ENCODE data around the gene ARHGAP5.

The ARHGAP5 gene

DNA sequence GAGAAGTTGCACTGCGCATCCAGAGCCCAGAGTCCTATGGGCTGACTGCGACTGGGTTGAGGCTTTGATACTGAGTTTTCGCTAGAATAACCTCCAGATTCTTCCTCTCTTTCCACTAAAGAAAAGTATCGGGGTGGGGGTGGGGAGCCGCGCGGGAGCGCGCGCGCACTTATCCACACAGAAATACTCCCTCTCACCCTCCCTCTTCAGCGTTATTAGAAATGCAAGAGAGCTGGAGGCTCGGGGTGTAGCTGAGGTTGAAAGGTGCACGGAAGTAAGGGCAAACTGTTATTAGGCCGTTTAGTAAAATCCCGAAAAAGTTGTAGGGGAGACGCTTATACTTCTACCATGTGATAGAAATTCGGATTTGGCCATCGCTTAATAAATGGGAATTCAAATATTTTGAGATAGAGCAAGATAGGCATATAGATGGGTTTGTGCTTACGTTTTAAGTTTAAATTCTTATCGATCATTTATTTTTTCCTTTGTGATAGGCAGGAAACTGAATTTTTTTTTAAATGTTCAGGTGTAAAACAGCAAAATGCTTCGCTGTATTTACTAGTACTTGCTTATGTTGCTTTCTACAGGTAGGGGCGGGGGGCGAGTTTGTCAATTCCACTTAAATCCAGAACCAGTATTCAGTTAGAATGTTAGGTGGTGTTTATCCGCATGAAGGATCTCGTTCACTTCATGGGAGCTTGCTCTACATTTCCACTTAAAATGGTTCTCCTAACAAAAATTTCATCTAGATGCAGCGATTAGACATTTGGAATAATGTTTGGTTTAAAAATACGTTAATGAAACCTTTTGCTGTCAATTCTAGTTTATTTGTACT lies 1.1 kb downstream of the ARHGAP5 start:
- DNase-seq, result no peak

DNA sequence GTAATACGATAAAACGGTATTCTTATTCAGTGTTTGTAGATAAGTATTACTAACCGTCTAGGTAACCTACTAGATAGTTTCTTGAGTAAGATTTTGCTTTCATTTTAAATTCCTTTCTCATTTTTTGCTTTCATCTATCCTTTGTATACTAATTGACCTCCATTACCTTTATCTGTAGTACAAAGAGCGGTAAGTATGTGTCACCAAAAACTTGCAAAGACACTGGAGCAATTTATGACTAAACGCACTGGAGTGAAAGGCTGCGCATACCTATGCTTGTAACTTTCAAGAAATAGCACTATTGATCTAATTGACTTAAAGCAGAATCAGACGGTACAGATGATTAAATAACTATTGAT lies 1.7 kb downstream of the ARHGAP5 start:
- no peak for DNase-seq

- no peak for DNase-seq
These were observed 2.2 kb downstream of the ARHGAP5 start for GRCh38 chr14:32079264-32079663.

GRCh38 chr14:32080001-32080510 lies 3.0 kb downstream of the ARHGAP5 start:
- no peak for DNase-seq

GRCh38 chr14:32081901-32082300 lies 4.8 kb downstream of the ARHGAP5 start:
- DNase-seq, result no peak

DNA sequence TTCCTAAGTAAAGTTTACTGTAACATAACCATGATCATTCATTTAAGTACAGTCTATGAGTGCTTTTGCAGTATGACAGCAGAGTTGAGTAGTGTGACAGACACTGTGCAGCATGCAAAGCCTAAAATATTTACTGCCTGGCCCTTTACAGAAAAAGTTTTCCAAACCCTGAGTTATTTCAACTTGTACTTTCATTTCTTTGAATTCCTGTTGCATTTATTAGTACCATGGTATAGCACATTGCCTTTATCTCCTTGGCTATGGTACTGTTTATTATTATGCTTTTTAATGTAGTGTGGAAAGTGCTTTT lies 6.2 kb downstream of the ARHGAP5 start:
- DNase-seq, result no peak

- no peak for DNase-seq
These were observed 6.7 kb downstream of the ARHGAP5 start for GRCh38 chr14:32083789-32084188.

DNA sequence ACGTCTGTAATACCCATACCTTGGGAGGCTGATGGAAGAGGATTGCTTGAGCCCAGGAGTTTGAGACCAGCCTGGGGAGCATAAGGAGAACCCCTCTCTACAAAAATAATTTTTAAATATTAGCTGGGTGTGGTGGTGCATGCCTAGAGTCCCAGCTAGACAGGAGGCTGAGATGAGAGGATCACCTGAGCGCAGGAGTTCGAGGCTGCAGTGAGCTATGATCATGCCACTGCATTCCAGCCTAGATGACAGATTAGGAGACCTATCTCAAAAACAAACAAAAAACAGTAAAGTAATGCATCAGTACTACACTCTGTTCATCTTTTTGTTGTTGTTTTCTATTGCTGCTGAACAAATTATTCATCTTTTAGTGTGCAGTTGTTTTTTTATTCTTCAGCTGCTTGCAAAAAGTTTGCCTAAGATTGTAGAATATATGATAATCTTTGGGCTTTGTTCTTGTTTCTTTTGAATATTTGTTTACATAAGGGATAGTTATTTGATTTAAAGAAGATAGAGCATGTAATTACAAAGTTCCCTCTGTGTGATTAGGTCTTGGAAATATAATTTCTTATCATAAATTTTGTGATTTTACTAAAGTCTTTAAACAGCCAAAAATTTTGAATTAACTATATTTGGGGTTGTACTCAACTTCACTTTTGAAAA lies 8.2 kb downstream of the ARHGAP5 start:
- DNase-seq, result no peak

DNA sequence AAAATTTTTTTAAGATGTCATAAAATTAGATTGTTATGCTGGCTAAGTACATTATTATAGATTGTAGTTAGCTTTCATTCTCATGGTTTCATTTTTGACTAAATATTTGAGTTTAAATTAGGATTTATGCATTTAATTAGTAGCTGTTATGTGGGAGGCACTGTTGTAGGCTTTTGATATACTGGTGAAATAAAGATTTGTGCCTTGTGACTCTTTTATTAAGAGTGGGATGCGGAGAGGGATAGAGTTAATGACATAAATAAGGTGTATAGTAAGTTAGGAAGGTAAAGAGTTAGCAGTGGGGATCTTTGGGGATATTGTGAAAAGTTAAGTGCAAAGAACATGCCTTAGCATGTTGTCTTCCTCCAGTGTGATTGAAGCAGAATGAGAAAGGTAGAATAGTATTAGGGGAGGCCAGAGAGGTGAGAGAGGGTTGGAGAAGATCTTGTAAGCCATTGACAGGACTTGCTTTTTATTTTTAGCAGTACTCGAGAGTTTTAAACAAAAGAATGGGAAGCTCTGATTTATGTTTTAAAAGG lies 8.8 kb downstream of the ARHGAP5 start:
- no peak for DNase-seq

DNA sequence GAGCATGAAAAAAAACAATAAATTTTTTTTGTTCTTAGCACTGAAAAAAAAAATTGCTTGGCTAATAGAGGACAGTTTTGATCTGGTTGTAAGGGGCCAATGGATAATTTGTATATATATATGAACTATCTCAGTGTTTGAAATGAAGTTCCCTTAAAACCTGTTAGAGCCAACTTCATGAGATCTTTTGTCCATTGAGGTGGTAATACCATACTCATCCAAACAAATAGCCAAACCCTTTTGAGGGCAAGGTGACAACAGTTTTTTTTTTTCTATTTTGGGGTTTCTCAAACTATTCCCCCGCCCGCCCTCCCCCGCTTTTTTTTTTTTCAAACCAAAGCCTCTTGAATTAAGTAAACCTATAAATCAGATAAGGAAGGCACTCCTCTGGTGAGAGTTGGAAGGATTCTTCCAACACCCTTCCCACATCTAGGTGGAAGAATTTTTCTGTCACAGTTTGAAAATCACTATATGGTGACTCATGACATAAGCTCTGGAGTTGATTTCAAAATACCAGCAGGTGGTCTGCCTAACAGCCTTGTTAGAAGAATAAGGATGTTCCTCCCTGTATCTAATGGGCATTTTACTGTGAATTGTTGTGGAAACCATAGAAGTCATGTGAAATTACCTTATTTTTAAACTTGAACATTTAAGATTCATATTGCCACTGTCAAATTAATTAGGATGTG lies 10.2 kb downstream of the ARHGAP5 start:
- DNase-seq, result no peak

DNA sequence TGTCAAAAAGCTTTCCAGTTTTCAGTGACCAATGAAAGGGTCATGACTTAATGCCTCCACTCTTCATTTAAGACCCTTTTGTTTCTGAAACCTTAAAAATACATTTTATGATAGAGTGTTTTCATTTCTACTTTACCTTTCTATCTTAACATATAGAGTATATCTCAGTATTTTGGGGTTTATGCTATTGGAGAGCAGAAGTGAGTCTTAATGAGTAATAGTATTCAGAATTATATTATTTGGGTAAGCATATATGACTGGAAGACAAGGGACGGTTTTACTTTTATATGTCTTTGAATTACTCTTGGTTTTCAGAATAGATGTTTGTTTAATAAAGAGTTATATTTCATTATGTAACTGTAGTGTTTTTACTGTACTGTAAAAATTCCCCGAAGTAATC lies 10.8 kb downstream of the ARHGAP5 start:
- no peak for DNase-seq

DNA sequence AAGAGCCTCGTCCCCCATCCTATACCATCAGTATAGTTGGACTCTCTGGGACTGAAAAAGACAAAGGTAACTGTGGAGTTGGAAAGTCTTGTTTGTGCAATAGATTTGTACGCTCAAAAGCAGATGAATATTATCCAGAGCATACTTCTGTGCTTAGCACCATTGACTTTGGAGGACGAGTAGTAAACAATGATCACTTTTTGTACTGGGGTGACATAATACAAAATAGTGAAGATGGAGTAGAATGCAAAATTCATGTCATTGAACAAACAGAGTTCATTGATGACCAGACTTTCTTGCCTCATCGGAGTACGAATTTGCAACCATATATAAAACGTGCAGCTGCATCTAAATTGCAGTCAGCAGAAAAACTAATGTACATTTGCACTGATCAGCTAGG lies 13.6 kb downstream of the ARHGAP5 start:
- no peak for DNase-seq

GRCh38 chr14:32099473-32099872 lies 22.4 kb downstream of the ARHGAP5 start:
- no peak for DNase-seq

GRCh38 chr14:32100175-32100574 lies 23.1 kb downstream of the ARHGAP5 start:
- no peak for DNase-seq

- no peak for DNase-seq
These were observed 25.2 kb downstream of the ARHGAP5 start for GRCh38 chr14:32102152-32102787.

DNA sequence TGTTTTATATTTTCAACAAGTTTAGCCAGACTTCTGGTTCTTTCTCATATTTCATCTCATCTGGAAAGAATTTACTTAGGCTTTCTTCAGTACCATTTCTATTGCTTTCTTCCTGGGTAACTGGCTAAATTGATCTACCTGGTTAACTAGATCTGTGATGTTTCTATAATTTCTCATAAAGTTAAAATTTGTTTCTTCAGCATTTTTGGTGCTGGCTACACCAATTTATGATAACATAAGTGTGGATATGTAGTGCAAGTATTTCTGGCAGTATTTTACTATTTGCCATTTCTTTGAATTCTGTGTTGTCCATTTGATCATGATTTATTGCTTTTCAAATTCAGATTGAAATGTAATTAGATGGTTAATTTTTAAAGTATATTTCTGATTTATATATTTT lies 25.9 kb downstream of the ARHGAP5 start:
- DNase-seq, result no peak

- no peak for DNase-seq
These were observed 27.2 kb downstream of the ARHGAP5 start for GRCh38 chr14:32104308-32104707.

GRCh38 chr14:32104803-32105202 lies 27.7 kb downstream of the ARHGAP5 start:
- DNase-seq, result no peak

DNA sequence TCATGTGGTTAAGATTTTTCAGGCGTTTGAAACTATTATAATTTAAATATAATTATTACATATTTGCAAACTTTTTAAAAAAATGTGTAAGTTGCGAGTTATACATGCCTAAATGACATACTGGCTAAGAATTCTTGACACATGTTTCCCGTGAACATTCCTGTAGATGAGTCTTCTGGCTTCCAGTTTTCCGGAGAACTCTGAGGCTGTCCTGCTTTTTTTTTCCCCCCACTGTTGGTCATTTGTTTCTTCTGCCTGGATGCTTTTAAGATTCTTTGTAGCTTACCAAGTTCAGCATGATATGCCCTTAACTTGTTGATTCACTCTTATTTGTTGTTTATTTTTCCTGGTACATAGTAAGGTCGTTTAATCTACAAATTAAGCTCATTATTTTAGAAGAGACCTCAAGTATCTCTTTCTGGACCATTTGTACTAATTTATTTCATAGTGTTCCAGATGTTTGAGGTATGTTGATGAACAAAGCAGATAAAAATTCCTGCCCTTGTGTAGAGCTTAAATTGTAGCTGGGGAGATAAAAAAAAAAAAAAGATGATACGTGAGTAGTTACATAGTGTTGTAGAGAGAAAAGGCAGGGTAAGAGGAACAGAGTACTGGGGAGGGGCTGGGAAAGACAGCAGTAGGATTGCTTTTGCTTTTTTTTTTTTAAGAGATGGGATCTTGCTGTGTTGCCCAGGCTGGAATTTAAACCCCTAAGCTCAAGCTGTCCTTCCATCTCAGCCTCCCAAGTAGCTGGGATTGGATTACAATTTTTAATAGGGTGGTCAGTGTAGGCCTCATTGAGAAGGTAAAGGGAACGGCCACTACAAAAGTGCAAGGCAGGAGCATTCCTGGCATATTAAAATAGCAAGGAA lies 32.8 kb downstream of the ARHGAP5 start:
- DNase-seq, result no peak

GRCh38 chr14:32110548-32110896 lies 33.4 kb downstream of the ARHGAP5 start:
- no peak for DNase-seq

DNA sequence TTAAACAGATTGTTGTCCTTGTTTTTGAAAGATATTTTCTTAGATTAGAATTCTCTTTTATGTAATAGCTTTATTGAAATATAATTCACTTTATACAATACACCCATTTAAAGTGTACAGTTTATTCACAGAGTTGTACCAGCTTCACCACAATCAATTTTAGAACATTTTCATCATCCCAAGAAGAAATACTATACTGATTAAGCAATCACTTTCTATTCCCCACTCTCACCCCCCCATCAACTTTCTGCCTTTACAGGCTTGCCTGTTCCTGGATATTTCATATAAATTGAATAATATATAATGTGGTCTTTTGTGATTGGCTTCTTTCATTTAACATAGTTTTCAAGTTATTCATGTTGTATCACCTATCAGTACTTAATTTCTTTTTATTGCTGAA lies 44.4 kb downstream of the ARHGAP5 start:
- no peak for DNase-seq

DNA sequence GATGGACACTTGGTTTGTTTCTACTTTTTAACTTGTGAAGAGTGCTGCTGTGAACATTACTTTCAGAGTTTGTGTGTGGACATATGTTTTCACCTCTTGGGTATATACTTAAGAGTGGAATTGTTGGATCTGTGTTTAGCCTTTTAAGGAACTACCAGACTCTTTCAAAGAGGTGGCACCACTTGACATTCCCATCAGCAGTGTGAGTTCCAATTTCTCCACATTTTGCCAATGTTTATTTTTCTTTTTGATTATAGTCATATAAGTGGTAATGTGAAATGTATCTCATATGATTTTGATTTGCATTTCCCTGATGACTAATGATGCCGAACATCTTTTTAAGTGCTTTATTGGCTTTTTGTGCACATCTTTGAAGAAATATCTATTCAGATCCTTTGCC lies 44.8 kb downstream of the ARHGAP5 start:
- no peak for DNase-seq
